C4-2B (cell line): ENCODE measurements around the gene CD37.
A peak's percentile ranks its signal among the peaks of the same experiment; 100 is the strongest.
"Not testable (repeated sequence)": the region's sequence is repeated elsewhere in the genome, so short reads cannot be mapped to it uniquely, and the experiment has no call there.

ENCODE experiments used
- H3K27ac ChIP-seq: fragments of 450-650 bp; 2 replicates; pipeline ENCODE4 v1.5.1; 2017
- ZFX ChIP-seq: fragments of 450-650 bp; IDR thresholded peaks from 2 replicates; pipeline ENCODE4 v1.6.1; 2017
- TF ChIP-seq, protein P1 (sequence below): fragments of 450-650 bp; conservative IDR thresholded peaks from 2 replicates; pipeline ENCODE4 v1.5.1; 2017; ENCODE audit warnings: mild to moderate bottlenecking

CD37 gene

DNA sequence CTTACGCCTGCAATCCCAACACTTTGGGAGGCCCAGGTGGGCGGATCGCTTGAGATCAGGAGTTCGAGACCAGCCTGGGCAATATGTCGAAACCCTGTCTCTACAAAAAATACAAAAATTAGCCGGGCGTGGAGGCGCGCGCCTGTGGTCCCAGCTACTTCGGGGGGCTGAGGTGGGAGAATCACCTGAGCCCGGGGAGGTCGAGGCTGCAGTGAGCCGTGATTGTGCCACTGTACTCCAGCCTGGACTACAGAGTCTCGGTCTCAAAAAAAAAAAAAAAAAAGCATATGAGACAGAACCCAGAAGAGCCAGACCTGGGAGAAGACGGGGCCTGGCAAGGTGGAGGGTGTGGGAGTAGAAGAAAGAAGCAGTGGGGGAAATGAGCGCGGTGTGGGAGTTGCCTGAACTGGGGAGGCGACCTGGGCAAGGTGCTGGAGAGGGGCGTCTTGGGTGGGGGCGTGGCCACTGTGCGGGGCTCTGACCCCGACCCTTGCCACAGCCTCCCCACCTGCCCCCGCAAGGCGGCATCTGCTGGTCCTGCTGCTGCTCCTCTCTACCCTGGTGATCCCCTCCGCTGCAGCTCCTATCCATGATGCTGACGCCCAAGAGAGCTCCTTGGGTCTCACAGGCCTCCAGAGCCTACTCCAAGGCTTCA, 29.0 kb downstream of the CD37 start:
- H3K27ac ChIP-seq = peak overlapping the region; percentile 51
- TF ChIP-seq, protein P1, sequence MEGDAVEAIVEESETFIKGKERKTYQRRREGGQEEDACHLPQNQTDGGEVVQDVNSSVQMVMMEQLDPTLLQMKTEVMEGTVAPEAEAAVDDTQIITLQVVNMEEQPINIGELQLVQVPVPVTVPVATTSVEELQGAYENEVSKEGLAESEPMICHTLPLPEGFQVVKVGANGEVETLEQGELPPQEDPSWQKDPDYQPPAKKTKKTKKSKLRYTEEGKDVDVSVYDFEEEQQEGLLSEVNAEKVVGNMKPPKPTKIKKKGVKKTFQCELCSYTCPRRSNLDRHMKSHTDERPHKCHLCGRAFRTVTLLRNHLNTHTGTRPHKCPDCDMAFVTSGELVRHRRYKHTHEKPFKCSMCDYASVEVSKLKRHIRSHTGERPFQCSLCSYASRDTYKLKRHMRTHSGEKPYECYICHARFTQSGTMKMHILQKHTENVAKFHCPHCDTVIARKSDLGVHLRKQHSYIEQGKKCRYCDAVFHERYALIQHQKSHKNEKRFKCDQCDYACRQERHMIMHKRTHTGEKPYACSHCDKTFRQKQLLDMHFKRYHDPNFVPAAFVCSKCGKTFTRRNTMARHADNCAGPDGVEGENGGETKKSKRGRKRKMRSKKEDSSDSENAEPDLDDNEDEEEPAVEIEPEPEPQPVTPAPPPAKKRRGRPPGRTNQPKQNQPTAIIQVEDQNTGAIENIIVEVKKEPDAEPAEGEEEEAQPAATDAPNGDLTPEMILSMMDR = no peak
- TF ChIP-seq ZFX = no peak

DNA sequence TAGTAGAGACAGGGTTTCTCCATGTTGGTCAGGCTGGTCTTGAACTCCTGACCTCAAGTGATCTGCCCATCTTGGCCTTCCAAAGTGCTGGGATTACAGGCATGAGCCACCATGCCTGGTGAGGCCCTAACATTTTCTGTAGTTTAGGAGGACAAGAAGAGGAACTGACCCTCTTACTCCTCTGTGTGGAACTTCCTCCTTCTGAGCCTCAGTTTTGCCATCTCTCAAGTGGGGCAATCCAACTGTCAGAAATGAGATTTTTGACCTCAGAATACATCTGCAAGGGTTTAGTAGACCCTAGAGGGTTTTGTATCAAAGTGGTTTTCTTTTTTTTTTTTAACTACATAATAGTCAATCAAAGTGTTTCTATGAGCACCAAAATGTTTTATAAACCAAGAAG, 30.9 kb downstream of the CD37 start:
- H3K27ac ChIP-seq = no peak overlapping the region

DNA sequence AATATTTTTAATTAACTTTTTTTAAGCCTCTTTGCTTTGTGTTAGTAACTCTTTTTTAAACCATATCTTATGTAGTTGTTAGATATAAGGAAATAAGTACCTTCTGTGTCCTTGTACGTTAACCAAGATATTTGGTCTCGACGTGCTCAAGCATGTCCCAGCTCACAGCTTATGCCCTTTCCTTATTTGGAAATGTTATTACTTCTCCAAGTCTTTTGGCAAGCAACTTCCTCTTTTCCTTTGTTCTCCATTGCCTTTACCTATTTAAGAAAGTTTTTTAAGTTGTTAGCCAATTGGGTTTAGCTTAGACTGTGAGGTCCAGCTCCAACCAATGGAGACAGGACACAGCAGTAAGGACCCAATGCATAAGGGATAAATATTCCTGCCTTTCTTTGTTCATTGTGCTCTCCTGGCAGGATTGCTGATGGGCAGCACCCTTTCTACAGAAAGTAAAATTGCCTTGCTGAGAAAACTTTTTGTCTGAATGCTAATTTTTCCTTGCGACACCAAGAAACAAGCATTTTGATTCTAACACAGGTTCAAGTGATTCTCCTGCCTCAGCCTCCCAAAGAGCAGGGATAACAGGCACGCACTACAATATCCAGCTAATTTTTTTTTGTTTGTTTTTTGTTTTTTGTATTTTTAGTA, 33.6 kb downstream of the CD37 start:
- TF ChIP-seq ZFX = no peak
- TF ChIP-seq, protein P1 = no peak
- H3K27ac ChIP-seq = no peak overlapping the region

More for the DNA sequence above, 30.9 kb downstream of the CD37 start:
- TF ChIP-seq ZFX = no peak
- TF ChIP-seq, protein P1 = no peak

DNA sequence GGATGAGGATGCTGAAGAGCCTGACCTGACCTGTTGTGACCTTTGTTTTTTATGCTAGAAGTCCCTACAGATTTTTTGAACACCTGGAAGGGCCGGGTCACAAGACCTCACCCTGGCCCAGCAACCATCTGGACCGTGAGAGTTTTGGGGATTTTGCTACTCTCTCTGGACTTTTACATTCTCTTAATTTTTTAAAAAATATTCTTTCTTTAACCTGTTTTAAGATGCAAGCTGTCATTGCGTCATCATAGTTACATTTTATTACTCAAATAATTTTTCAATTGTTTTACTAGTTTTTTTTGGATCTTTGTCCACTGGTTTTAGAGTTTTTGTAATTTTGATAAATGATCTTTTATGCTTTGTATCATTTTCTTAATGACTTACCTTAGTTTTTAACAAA, 36.0 kb downstream of the CD37 start:
- TF ChIP-seq, protein P1 = no peak
- no peak for TF ChIP-seq ZFX
- no peak overlapping the region for H3K27ac ChIP-seq

DNA sequence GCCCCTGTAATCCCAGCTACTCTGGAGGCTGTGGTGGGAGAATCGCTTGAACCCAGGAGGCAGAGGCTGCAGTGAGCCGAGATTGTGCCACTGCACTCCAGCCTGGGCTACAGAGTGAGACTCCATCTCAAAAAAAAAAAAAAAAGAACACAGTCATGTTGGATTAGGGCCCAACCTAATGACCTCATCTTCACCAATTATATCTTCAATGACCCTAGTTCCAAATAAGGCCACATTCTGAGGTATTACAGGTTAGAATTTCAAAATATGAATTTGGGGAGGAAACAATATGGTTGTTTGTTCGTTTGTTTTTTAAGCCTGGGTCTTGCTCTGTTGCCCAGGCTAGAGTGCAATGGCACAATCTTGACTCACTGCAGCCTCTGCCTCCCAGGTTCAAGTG, 38.0 kb downstream of the CD37 start:
- H3K27ac ChIP-seq = not testable (repeated sequence)

DNA sequence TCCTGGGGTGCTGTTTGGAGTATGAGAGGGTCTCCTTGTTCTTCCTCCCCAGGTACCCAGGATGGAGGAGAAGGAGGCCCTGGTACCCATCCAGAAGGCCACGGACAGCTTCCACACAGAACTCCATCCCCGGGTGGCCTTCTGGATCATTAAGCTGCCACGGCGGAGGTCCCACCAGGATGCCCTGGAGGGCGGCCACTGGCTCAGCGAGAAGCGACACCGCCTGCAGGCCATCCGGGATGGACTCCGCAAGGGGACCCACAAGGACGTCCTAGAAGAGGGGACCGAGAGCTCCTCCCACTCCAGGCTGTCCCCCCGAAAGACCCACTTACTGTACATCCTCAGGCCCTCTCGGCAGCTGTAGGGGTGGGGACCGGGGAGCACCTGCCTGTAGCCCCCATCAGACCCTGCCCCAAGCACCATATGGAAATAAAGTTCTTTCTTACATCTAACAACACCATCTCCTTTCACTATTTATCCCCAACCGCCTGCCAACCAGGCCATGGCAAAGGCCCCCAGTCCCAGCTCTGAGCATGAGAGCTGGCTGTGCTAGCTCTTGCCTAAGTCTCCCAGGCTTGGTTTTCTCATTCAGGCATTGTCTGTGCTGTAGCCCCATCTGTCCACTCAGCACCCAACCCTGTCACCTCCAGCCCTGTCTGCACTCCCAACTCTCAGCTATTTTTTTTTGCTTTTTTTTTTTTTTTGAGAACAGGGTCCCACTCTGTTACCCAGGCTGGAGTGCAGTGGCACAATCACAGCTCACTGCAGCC, 39.6 kb downstream of the CD37 start:
- no peak overlapping the region for H3K27ac ChIP-seq
- no peak for TF ChIP-seq ZFX
- TF ChIP-seq, protein P1 = no peak

DNA sequence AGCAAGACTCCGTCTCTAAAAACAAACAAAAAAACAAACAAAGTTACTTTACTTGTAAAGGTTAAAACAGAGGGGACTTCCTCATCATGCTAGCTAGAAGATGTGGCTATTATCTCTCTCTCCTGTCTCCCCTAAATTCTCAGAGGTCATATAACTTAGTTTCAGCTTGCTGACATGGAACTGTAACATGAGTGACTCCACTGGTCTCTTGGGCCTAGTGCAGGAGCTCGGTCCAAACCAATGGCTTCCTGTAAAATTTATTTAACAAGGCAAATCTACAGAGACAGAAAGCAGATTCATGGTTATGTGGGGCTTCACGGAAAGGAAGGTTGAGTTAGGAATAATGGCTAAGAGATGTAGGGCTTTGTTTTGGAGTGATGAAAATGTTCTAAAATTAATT, 43.3 kb downstream of the CD37 start:
- no peak for TF ChIP-seq ZFX
- TF ChIP-seq, protein P1 = no peak
- no peak overlapping the region for H3K27ac ChIP-seq
